ENCODE data around the gene TRAF3. TPM values are rescaled to one million over a fixed set of nuclear protein-coding genes. Genes with fewer than 3 reads are reported as not detected.
A peak's percentile ranks its signal among the peaks of the same experiment; 100 is the strongest.
"Not testable (repeated sequence)": the region's sequence is repeated elsewhere in the genome, so short reads cannot be mapped to it uniquely, and the experiment has no call there.

The TRAF3 gene
- total RNA-seq, 1 donor from 2014 or later, result 19.7 TPM

DNA sequence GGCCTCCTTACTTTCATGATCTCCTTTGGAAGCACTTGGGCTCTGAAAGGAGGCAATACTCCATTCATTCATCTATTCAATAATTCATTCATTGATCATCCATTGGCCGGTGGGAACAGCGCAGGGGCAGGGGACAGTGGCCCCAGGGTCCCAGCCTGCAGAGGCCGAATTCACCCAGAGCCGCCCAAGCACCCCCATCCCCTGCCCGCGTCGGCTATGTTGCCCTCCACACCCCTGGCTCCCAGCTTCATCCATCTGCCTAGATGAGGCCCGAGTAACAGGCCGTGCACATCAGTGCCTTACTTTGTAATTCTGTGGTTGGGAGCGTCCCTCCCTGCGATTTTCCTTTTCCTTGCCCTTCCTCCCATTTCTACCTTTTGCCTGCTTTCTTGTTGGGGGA is 148.4 kb downstream of the TRAF3 start:
- Histone ChIP-seq H3K27me3 (ENCODE audit: low read depth) (peaks cover 69% of the 10 kb centered on the region), H3K4me1 (peaks cover 43% of the 10 kb centered on the region)
- intact Hi-C loops (cut with DNase I), result no loop called here

DNA sequence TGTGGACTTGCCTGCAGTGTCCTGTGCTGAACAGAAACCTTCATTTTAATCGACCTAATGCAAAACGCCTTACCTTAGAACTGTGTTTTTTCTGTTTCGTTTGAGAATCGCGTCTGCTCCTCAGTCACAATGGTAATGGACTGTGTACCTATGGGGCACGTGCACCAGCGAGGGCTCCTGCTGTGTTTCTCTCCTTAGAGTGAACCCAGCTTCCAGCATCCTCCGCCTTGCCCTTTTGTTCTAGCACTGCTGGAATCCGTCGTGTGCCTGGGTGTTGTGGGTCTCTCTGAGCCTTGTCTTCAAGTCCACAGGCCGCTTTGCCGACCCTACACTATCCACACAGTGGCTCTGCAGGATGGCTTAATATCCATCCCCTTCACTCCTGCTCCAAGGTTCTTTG is 148.9 kb downstream of the TRAF3 start:
- DNase-seq, result peak; percentile 25
- peaks cover 44% of the 10 kb centered on the region for H3K4me1 ChIP-seq
- H3K4me3 ChIP-seq, result no peak overlapping the region
- intact Hi-C loops (cut with DNase I), result no loop called here
- TF ChIP-seq, protein P1, sequence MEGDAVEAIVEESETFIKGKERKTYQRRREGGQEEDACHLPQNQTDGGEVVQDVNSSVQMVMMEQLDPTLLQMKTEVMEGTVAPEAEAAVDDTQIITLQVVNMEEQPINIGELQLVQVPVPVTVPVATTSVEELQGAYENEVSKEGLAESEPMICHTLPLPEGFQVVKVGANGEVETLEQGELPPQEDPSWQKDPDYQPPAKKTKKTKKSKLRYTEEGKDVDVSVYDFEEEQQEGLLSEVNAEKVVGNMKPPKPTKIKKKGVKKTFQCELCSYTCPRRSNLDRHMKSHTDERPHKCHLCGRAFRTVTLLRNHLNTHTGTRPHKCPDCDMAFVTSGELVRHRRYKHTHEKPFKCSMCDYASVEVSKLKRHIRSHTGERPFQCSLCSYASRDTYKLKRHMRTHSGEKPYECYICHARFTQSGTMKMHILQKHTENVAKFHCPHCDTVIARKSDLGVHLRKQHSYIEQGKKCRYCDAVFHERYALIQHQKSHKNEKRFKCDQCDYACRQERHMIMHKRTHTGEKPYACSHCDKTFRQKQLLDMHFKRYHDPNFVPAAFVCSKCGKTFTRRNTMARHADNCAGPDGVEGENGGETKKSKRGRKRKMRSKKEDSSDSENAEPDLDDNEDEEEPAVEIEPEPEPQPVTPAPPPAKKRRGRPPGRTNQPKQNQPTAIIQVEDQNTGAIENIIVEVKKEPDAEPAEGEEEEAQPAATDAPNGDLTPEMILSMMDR (IDR thresholded peaks at IDR 0.05), result no peak
- no peaks in the 10 kb centered on the region for H3K36me3 ChIP-seq
- ATAC-seq, result no peak
- no peak overlapping the region for H3K27ac ChIP-seq
- no peaks in the 10 kb centered on the region for H3K9me3 ChIP-seq
- peaks cover 73% of the 10 kb centered on the region for H3K27me3 ChIP-seq (ENCODE audit: low read depth)

More for the DNA sequence above, 148.4 kb downstream of the TRAF3 start:
- DNase-seq, result peak; percentile 33
- no peaks in the 10 kb centered on the region for H3K36me3 ChIP-seq
- H3K27ac ChIP-seq, result no peak overlapping the region
- ATAC-seq, result no peak
- H3K9me3 ChIP-seq, result no peaks in the 10 kb centered on the region
- no peak overlapping the region for H3K4me3 ChIP-seq
- TF ChIP-seq, protein P1 (IDR thresholded peaks at IDR 0.05), result no peak

DNA sequence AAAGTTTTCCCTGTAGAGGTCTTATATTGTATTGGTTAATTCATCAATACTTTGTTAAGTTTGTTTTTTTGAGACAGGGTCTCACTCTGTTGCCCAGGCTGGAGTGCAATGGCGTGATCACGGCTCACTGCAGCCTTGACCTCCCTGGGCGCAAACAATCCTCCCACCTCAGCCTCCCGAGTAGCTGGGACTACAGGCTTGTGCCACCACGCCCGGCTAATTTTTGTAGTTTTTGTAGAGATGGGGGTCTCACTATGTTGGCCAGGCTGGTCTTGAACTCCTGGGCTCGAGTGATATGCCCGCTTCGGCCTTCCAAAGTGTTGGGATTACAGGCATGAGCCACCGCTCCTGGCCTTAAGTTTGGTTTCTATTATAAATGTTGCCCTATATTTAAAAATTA is 149.6 kb downstream of the TRAF3 start:
- H3K9me3 ChIP-seq; ATAC-seq; intact Hi-C loops (cut with DNase I); H3K36me3 ChIP-seq; H3K4me3 ChIP-seq: not testable (repeated sequence)
- Histone ChIP-seq H3K27me3 (ENCODE audit: low read depth) (peaks cover 73% of the 10 kb centered on the region), H3K4me1 (peaks cover 44% of the 10 kb centered on the region), H3K27ac (peak overlapping the region; percentile 41)
- peak; percentile 16 for DNase-seq

DNA sequence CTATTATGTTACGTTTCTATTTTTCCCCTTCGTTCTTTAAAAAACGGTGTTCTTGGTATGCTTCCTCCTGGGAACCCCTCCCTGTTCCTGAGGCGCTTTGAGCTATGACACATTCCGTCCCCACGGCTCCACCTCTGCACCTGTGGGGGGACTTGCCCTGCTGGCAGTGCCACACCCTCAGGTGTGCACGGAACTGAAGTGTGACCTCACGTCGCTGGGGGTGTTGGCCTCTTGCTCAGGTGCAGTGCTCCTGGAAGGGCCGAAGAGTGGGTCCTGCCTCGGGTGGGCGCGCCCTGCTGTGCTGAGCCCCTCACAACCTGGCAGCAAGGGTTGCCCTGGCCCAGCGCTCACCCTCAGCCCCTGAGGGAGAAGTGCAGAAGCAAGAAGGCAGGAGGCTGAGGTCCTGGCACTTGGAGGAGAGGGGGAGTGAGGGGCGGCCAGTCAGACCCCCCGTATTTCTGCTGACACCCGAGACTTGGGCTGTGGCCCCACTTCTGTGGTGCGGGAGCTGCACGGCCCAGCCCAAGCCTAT is 150.2 kb downstream of the TRAF3 start:
- intact Hi-C loops (cut with DNase I), result no loop called here
- TF ChIP-seq, protein P1 (IDR thresholded peaks at IDR 0.05), result no peak
- H3K9me3 ChIP-seq, result no peaks in the 10 kb centered on the region
- ATAC-seq, result peak; percentile 75 to 80
- peaks cover 44% of the 10 kb centered on the region for H3K4me1 ChIP-seq
- H3K27ac ChIP-seq, result peak overlapping the region; percentile 83
- H3K4me3 ChIP-seq, result peak overlapping the region; percentile 57
- peaks cover 70% of the 10 kb centered on the region for H3K27me3 ChIP-seq (ENCODE audit: low read depth)
- peak; percentile 86 for DNase-seq
- peaks cover 6% of the 10 kb centered on the region for H3K36me3 ChIP-seq

DNA sequence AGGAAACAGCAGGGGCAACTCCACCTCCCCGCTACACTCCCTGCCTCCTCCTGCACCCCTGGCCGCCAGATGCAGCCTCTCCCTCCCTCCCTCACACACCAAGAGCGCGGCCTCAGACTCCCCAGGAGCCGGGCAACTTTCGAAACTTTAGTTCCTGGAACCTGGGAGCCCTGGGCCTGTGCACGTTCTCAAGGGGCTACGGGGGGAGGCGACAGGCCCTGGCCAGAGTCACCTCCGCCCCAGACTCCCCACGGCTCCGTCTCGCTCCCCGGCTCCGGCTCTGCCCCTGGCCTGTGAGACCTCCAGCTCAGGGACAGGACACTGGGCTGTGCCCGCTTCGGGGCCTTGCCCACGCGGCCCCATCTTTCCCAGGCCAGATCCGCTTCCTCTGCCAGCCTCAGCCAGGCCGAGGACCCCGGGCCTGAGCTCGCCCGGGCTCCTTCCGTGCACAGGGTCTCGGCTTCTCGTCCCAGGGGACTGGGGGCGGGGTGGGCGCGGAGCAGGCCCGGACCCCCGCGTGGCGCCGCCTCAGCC is 150.7 kb downstream of the TRAF3 start:
- H3K36me3 ChIP-seq, result peaks cover 7% of the 10 kb centered on the region
- H3K4me3 ChIP-seq, result peak overlapping the region; percentile 57
- peak overlapping the region; percentile 83 for H3K27ac ChIP-seq
- peaks cover 41% of the 10 kb centered on the region for H3K4me1 ChIP-seq
- peaks cover 65% of the 10 kb centered on the region for H3K27me3 ChIP-seq (ENCODE audit: low read depth)
- no peaks in the 10 kb centered on the region for H3K9me3 ChIP-seq
- intact Hi-C loops (cut with DNase I), result no loop called here
- DNase-seq (peak; percentile 65), ATAC-seq (peak; percentile 50 to 52)
- TF ChIP-seq, protein P1 (IDR thresholded peaks at IDR 0.05), result no peak

DNA sequence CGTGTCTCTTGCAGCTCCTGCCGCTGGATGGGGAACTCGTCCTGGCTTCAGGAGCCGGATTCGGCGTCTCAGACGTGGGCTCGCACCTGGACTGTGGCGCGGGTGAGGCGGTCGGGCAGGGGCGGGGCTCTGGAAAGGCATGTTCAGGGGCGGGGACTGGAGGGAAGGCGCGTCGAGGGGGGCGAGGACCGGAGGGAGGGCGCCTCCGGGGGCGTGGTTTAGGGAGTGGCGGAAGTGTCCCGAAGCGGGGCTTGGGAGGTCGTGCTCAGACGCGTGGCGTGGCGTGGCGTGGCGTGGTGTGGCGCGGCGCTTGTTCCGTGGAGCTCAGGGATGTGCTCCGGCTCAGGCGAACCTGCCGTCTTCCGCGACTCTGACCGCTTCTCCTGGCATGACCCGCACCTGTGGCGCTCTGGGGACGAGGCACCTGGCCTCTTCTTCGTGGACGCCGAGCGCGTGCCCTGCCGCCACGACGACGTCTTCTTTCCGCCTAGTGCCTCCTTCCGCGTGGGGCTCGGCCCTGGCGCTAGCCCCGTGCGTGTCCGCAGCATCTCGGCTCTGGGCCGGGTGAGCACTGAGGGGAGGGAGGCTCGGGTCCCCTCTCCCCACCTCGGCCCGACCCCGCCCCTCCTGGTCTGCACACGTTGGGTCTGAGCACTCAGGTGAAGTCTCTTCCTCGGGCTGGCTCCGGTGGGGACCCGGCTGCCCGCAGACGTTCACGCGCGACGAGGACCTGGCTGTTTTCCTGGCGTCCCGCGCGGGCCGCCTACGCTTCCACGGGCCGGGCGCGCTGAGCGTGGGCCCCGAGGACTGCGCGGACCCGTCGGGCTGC is 151.4 kb downstream of the TRAF3 start:
- DNase-seq (peak; percentile 91), ATAC-seq (peak; percentile 91 to 92)
- H3K9me3 ChIP-seq, result no peaks in the 10 kb centered on the region
- H3K27ac ChIP-seq, result peak overlapping the region; percentile 83
- TF ChIP-seq, protein P1 (IDR thresholded peaks at IDR 0.05), result no peak
- H3K36me3 ChIP-seq, result peaks cover 14% of the 10 kb centered on the region
- H3K4me1 ChIP-seq, result peaks cover 34% of the 10 kb centered on the region
- H3K4me3 ChIP-seq, result peak overlapping the region; percentile 57
- intact Hi-C loops (cut with DNase I), result no loop called here
- H3K27me3 ChIP-seq (ENCODE audit: low read depth), result peaks cover 58% of the 10 kb centered on the region

Measured in lower lobe of right lung (tissue), 2 donors.